Stimulated activated CD4-positive, alpha-beta T cell treated with anti-CD3 and anti-CD28 coated beads, Interleukin-12 subunit alpha, Interleukin-12 subunit beta, amount 100 ng/mL, for 24 hours (primary cell): ENCODE measurements around the gene TSPO2.
"Not testable (repeated sequence)": the region's sequence is repeated elsewhere in the genome, so short reads cannot be mapped to it uniquely, and the experiment has no call there.

Source experiments
- DNase-seq, 2 experiments: peaks; one replicate each; pipeline ENCODE4 v3.0.0-alpha.2; 2020; ENCODE audit warnings: low read depth in 2 of 2

TSPO2 gene, protein sequence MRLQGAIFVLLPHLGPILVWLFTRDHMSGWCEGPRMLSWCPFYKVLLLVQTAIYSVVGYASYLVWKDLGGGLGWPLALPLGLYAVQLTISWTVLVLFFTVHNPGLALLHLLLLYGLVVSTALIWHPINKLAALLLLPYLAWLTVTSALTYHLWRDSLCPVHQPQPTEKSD

DNA sequence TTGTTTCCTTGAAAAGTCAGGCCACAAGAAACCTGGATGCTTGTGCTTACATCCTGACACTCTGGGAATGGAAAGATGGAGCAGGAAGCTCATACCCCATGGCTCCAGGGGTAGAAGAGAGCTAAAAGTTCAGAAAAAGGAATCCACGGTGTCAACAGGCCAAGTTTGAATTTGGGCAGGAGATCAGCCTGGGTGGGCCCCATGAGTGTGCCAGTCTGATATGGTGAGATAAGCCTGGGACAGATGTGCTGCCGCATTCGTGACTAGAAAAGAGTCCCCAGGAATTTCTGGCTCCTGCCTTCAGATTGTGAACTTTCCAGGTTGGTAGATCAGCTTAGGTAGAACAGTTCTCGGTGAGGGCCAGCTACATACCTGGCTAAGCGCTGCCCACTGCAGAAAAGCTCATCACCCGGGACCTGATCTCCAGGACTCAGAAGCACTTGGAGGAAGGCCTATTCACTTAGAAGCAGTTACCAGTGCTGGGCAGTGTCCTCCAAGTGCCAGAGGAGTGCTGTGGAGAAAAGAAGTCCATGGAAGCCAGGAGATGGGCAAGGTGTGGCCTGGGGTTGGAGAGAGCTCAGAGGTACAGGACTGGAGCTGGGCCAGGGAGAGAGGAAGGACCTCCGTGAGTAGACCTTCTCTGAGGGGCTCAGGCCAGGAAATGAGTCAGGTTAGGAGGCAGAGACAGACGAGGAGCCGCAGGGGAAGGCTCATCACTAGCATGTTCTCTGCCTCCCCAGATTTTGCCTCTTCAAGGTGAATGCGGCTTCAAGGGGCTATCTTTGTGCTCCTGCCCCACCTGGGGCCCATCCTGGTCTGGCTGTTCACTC lies at the start of gene TSPO2:
TSS of gene TSPO2 (plus strand) at position 242 of the 830 bp plus-strand sequence. CDS start at position 761, 519 bp downstream.
- no peak for DNase-seq

DNA sequence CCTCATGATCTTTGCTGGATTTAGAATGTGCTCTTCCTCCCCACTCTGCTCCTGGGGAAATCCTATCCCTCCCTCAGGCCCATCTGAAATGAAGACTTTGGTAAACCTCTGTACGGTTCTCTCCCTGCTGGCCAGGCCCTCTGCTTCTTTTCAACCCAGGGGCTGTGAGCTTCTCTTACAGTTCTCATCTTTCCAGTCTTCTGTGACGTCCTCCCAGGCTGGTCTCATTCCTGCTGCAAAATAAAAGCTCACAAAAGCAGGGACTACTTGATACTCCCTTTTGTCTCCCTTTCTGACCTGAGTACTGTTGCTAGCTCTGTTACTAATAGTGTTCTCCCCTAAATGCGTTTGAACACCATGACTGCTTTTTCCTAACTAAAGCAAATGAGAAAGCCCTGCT lies 49.5 kb upstream of the TSPO2 start:
- DNase-seq, result no peak

DNA sequence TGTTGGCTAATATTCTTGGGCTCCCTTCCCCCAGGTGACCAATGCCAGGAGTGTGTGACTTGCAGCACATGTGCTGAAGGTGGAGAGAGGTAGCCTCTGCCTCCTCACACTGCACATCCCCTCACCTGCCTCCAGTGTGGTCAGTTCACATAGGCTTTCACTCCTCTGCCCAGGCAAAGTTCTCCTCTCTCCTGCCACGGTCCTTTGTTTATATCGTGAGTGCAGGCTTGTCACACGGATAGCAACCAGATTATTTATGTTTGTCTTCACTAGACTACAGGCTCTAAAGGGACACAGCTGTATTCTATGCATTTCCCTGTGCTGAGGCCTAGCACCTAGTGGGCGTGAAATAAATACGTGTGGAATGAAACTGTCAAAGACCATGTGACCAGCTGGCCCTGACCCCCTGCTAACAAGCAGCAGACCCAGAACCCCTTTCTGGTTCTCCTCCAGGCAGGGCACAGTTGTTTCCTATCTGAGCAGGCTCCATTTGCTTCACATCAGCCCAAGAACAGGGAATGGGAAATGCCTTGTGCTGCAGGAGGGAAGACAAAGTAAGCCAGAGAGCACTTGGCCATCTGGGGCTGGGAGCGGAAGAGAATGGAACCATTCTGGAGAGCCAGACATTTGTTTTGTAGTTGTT lies 45.6 kb upstream of the TSPO2 start:
- no peak for DNase-seq

DNA sequence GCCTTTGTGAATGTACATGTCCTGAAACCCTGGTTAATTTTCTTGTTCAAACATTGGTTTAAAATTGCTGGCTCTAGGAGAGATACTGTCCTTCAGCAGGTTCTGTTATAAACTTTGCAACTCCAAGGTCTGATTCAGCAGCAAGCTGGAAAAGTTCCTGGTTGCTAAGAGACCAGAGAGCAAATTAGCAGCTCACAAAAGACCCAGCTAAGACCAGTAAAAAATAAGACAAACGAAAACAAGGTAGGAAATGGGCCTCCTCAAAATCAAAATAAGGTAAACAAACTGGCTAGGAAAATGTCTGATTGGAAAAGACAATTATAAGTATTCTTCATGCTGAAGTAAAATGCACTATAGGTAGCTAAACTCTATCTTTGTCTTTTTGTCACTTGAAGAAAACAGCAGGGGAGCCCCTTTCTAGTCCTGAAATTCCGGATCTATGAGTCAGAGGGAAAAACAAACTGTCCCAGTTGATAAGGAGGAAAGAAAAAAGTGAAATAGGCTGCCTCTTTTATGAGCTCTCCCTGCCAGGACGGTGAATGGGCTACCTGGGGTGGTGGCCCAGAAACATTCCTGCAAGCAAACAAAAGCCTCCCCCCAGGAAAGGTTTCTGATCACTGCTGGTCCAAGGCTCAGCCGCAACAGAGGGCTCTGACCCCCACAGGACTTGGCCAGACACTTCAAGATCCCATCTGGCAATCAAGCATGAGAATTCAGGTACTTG lies 44.9 kb upstream of the TSPO2 start:
- no peak for DNase-seq

DNA sequence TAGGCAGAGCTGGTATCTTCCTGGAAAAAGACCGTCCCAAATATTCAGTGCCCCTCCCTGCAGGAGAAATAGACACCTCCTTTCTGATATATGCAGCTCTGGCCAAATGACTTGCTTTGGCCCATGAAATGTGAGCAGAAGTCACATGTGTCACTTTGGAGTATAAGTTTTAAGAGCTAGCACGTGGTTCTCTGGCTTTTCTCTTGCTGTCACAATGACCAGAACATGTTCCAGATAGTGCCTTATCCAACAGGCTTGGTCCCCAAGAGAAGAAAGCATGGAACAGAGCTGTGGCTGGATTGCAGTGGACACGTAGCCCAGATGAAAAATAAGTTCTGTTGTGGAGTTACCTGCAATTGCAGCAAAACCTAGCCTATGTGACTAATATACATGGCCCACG lies 43.6 kb upstream of the TSPO2 start:
- no peak for DNase-seq

DNA sequence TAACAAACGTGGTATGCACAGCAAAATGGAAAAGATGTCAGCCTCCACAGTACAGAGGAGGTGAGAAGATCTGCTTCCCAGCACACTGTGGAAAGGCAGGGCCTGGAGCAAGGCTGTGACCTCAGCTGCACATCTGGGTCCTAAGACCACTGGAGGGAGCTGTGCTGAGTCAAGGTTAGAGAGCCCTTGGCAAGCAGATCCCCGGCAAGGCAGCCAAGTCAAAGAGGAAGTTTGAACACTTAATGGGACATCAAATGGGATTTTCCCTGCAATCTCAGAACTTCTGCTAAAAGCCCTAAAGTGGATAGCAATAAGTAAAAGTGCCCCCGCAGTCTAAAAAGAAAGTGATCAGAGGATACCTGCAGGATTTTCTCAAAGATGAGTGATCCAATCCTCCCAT lies 42.7 kb upstream of the TSPO2 start:
- no peak for DNase-seq

DNA sequence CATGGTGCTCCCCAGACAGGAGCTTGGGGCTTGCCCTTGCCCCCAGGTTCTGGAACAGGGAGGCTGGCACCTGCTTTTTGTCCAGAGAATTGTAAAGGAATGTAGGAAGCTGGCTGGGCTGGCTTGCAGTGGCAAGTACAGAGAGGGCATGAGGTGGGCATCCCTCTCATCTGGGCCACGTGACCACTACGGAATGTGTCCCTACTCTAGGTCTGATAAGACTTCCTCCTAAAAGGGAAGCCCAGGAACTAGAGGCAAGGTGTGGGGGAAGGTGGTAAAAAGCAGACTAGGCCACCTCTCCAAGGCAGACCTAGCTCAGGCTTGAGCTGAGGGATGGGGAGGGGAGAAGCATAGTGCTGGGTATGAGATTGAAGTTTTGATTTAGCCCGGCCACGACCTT lies 42.0 kb upstream of the TSPO2 start:
- no peak for DNase-seq

DNA sequence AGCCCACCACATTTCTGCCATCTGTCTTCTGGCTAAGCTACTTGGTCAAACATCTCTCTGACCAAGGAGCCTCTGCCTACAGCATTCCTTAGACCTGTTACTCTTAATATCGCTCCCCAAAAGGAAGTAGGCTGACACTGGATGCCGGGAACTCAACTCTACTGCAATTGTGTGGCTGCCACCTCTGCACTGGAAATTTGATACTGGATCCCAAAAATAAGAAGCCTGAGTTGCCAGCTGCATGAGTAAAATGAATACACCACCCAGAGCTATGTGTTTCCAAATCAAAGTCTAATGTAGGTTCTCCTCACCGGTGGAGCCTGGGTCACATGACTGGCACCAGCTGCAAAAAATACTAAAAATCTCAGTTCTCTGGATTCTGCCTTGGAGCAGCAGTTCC lies 40.1 kb upstream of the TSPO2 start:
- DNase-seq, result no peak

DNA sequence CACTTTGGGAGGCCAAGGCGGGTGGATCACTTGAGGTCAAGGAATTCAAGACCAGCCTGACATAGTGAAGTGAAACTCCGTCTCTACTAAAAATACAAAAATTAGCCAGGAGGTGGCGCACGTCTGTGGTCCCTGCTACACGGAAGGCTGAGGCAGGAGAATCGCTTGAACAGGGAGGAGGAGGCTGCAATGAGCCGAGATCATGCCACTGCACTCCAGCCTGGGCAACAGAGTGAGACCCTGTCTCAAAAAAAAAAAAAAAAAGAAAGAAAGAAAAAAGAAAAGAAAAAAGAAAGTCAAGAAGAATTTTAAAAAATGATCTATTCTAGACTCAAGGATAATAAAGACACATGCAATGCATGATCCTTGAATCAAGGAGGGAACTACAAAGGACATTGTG lies 36.0 kb upstream of the TSPO2 start:
- DNase-seq, result peak; percentile 17 to 53

DNA sequence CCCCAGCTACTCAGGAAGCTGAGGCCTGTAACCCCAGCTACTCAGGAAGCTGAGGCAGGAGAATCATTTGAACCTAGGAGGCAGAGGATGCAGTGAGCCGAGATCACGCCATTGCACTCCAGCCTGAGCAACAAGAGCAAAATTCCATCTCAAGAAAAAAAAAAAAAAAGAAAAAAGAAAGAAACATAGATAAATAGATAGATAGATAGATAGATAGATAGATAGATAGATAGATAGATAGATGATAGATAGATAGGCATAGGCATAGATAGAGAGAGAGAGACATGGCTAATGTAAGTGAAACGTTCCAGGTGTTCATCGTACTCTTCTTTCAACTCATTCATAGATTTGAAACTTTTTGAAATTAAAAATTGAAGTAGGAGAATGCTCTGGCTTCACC lies 35.3 kb upstream of the TSPO2 start:
- DNase-seq, result not testable (repeated sequence)

DNA sequence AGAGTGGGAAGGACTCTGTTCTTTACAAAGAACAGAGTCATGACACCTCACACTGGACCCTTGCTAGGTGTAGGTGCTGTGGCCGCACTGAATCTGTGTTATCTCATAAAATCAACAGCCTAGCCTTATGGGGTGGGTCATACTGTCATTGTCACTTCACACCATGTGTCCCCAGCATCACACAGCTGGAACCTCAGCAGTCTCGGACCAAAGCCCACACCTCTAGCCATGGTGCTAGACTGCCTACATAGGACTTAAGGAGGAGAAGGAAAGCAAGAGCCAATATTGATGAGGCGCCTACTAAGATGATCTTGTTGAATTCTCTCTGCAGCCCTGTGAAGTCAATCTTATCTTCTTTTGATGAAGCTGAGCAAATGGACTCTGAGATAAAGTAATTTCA lies 34.3 kb upstream of the TSPO2 start:
- DNase-seq, result no peak

DNA sequence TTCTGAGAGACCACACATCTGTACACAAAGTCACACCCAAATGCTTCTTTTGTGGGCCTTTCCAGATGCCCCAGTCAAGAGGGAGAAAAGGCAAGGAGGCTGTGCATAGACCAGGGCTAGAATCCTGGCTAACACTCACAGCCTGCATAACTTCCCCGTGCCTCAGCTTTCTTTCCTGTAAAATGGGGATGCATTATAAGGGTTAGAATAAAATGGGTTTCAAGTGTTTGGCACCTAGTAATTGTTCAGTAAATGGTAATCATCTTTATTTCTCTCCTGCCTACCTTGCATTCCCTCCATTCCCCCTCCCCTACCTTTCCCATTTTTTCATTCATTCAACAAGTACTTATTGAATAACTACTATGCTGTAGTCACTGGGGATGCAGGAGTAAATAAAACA lies 32.6 kb upstream of the TSPO2 start:
- no peak for DNase-seq

DNA sequence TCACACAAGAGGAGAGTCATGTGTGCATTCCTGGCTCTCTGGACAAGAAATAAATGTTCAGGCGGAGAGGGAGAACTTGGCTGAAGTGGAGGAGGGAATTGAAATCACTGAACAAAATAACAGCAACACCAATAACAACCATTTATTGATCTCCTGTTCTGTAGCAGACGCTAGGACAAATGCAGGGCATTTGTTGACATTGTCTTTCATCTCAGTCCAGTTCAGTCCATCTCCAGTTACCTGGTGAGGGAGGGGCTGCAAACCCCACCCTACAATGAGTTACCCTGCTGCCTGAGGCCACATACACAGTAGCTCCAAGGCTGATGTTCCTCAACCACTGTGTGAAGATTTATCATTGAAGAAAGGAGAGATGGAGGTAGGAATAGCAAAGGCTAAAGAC lies 30.6 kb upstream of the TSPO2 start:
- DNase-seq, result no peak

DNA sequence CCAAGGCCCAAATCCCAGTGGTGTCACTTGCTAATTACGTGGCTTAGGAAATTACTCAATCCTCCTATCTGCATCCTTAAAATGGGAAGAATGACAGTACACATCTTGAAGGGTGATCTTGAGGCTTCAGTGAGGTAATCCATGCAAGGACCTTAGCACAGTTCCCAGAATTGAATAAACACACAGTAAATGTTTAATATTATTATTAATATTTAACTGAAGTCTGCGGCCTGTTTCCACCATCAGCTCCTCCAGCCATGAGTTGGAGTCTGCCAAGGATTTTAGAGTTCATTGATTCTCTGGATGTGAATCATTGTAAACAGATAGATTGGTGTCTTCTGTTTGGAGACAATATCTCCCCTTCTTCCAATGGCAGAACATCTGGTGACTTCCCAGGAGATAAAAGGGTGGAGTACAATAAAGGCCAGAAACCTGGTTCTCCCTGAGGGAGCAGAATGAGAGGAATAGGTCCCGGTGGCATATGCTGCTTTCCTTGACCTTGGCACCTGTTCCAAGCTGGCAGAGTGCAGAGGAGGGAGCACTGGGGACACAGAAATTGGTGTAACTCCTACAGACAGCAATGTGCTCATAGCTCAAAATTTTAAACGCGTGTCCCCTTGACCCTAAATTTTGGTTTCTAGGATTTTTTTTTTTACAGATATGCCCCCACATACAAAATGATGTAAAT lies 28.7 kb upstream of the TSPO2 start:
- DNase-seq, result no peak

DNA sequence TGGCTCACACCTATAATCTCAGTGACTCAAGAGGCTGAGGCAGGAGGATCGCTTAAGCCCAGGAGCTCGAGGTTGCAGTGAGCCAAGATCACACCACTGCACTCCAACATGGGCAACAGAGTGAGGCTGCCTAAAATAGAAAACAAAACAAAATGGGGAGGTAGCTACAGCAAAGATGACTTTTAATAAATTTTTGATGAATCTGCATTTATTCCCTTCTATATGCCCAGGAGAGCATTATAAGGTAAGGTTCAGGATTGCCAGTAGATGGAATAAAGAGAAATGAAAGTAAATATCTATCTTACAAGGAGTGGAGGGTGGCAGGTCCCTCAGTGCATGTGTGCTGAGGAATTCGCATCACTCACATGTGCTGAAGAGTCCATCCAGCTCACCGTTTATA lies 27.5 kb upstream of the TSPO2 start:
- no peak for DNase-seq

DNA sequence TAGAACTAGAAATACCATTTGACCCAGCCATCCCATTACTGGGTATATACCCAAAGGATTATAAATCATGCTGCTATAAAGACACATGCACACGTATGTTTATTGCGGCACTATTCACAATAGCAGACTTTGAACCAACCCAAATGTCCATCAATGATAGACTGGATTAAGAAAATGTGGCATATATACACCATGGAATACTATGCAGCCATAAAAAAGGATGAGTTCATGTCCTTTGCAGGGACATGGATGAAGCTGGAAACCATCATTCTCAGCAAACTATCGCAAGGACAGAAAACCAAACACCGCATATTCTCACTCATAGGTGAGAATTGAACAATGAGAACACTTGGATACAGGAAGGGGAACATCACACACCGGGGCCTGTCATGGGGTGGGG lies 26.4 kb upstream of the TSPO2 start:
- DNase-seq, result not testable (repeated sequence)

DNA sequence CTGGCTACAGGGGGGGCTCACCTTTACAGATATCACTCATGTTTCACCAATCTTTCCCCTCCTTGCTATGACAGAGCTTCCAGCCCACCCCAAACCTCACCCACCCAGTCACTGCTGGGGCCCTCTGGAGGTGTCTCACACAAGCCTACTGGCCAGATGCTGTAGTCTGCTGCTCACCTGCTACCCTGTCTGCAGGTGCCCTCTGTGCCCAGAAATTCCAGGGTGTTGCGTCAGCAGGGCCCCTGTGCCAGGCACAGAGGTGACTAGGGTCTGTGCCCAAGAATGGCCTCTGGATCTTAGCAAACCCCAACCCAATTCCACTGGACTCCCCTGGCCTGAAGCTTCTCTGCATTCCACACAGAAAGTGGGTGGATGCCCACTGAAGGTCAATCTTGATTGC lies 24.6 kb upstream of the TSPO2 start:
- no peak for DNase-seq

DNA sequence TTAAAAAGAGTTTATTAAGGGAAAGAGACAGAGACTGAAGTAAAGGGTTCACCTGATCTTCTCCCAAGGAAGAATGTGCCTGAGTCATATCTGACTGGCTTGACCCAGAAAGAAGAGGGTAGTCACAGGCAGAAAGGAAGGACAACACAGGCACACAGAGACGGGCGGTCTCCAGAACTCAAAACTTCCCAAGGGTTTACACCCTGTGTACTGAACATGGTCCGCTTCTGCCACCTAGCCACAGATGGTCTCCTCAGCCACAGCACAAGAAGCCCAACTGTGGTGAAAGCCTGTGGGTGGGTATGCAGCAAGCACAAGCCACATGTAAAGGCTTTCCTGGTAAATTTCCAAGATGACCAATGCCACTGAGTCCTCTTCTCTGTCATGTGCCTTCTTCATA lies 20.4 kb upstream of the TSPO2 start:
- DNase-seq, result no peak

DNA sequence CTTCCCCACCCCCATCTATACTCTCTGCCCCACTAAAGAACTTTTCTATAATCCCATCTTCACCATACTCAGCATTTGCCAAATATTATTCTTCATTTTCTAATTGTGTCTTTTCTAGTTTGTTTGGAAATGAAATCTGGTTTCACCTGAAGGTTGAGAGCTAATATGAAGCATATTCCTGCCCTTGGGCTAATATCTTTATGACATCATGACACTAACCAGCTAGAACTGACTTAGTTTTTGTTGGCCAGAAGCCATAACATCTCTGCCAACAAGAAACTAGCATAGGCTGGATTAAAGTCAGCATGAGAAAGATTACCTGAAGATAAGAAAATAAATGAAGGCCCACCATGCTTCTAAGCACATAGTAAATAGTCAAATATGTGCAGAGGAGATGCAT lies 20.0 kb upstream of the TSPO2 start:
- DNase-seq, result no peak

DNA sequence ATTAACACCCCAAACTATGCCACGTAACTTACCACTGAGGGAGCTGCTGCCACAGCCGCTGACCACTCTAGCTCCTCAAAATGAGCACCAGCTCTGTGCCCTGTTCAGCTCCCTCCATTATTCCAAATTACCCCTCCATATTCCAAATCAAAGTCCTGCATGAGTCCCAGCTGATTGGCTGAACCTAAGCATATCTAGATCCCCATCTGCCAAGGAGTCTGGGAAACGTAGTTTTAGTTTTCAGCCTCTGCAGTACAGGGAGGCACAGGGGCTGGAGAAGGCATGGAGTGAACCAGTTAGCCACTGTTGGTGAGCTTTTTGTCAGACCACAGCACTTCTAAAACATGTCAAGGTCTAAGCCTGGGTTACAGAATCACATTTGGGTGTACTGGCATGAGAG lies 19.2 kb upstream of the TSPO2 start:
- no peak for DNase-seq

DNA sequence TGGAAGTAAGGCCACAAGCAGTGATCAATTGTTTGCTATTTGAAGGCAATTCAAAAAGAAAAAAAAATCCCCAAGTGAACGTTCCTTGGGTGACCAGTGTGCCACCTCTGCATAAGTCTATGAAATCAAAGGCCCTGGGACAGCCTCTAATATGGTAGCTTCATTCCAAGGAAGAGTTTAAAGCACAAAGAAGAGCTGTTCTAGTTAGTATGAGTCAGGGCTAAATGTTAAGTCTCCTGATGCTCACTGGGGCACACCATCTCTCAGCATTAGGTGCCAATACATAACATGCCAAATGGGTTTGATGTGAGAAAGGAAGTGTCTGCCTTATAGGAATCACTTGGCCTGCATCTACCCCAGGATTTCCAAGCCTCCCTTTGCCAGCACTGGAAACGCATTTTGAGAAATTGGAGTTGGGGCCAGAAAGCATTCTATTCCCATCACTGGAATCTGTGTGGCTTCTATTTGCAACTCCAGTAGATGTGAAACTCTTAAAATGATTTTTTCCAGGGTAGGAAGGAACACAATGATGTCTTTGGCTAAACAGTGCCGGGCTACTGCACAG lies 16.2 kb upstream of the TSPO2 start:
- no peak for DNase-seq

DNA sequence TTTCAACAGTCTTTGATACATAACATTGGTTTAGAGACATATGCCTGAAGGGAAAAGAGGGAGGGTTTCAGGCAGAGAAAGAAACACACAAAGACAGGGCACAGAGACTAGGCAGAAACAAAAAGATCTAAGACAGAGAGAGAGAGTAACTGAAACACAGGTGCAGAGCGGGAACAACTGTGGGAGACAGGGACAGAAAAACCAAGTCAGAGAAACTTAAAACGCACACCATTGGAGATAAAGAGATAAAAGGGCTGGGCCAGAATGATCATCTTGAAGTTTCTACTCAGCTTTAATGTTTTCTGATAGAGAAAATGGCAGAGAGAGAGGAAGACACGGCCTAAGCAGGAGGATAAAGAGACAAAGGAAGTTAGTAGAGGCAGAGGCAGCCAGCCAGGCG lies 15.0 kb upstream of the TSPO2 start:
- no peak for DNase-seq
